ENCODE results near the gene ST6GALNAC6. TPM values are rescaled to one million over a fixed set of nuclear protein-coding genes. Genes with fewer than 3 reads are reported as not detected.

ST6GALNAC6 gene
- total and polyA plus RNA-seq, 2 of the 4 experiments (the other 2 are of a cell fraction): 35.7 to 48.6 TPM

GRCh38 chr9:127945338-127945737 lies 45.9 kb upstream of the ST6GALNAC6 start:
- no peak overlapping the region for H2BK120ac ChIP-seq (ENCODE audit: low read depth, low read length)
- H3K27me3 ChIP-seq (ENCODE audit: control insufficient read depth, insufficient read depth, low read length): no peaks in the 10 kb centered on the region
- POLR2A ChIA-PET (ENCODE audit: unreplicated experiment): no interaction called here
- no peak overlapping the region for H3K9ac ChIP-seq (ENCODE audit: low read depth, low read length)
- in situ Hi-C loops (cut with MboI; ENCODE audit: low sequenced_read_pairs): no loop called here
- DNase-seq: no peak
- peaks cover 5% of the 10 kb centered on the region; the same call in 1 of the 2 replicates for H3K4me1 ChIP-seq (ENCODE audit: control insufficient read depth, insufficient read depth, low read length)
- H3K9me3 ChIP-seq (ENCODE audit: control insufficient read depth, insufficient read depth, low read length): no peaks in the 10 kb centered on the region
- H3K14ac ChIP-seq (replicated peaks; ENCODE audit: low read depth, low read length): no peak overlapping the region
- H3K36me3 ChIP-seq (ENCODE audit: control insufficient read depth, insufficient read depth, low read length): peaks cover 33% of the 10 kb centered on the region
- no peak overlapping the region for H2BK20ac ChIP-seq (ENCODE audit: low read depth, low read length)
- TF ChIP-seq USF2 (IDR thresholded peaks at IDR 0.05; ENCODE audit: low read depth, low read length) (no peak), FOS (IDR thresholded peaks at IDR 0.05; ENCODE audit: low read depth, low read length) (no peak), CEBPB (IDR thresholded peaks at IDR 0.05; ENCODE audit: low read depth, low read length) (no peak), CHD1 (IDR thresholded peaks at IDR 0.05; ENCODE audit: low read depth, low read length) (no peak), RCOR1 (IDR thresholded peaks at IDR 0.05; ENCODE audit: insufficient replicate concordance, low read length) (no peak), MAFK (IDR thresholded peaks at IDR 0.05; ENCODE audit: low read depth, low read length) (no peak), MXI1 (IDR thresholded peaks at IDR 0.05; ENCODE audit: borderline replicate concordance, low read depth, low read length) (no peak), POLR2A (IDR thresholded peaks at IDR 0.05; ENCODE audit: low read depth, low read length) (no peak), RFX5 (IDR thresholded peaks at IDR 0.05; ENCODE audit: low read depth, low read length) (no peak), MAZ (IDR thresholded peaks at IDR 0.05; ENCODE audit: borderline replicate concordance, low read depth, low read length) (no peak)
- TF ChIP-seq, protein P1, sequence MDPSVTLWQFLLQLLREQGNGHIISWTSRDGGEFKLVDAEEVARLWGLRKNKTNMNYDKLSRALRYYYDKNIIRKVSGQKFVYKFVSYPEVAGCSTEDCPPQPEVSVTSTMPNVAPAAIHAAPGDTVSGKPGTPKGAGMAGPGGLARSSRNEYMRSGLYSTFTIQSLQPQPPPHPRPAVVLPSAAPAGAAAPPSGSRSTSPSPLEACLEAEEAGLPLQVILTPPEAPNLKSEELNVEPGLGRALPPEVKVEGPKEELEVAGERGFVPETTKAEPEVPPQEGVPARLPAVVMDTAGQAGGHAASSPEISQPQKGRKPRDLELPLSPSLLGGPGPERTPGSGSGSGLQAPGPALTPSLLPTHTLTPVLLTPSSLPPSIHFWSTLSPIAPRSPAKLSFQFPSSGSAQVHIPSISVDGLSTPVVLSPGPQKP (IDR thresholded peaks at IDR 0.05; ENCODE audit: borderline replicate concordance, low read depth, low read length): no peak
- TF ChIP-seq, protein P2, sequence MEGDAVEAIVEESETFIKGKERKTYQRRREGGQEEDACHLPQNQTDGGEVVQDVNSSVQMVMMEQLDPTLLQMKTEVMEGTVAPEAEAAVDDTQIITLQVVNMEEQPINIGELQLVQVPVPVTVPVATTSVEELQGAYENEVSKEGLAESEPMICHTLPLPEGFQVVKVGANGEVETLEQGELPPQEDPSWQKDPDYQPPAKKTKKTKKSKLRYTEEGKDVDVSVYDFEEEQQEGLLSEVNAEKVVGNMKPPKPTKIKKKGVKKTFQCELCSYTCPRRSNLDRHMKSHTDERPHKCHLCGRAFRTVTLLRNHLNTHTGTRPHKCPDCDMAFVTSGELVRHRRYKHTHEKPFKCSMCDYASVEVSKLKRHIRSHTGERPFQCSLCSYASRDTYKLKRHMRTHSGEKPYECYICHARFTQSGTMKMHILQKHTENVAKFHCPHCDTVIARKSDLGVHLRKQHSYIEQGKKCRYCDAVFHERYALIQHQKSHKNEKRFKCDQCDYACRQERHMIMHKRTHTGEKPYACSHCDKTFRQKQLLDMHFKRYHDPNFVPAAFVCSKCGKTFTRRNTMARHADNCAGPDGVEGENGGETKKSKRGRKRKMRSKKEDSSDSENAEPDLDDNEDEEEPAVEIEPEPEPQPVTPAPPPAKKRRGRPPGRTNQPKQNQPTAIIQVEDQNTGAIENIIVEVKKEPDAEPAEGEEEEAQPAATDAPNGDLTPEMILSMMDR (conservative IDR thresholded peaks at IDR 0.05; ENCODE audit: low read depth, low read length): no peak
- CTCF ChIA-PET: no interaction called here
- H2BK5ac ChIP-seq (ENCODE audit: low read depth, low read length, poor library complexity, severe bottlenecking): no peak overlapping the region
- no peak overlapping the region for H3K56ac ChIP-seq (ENCODE audit: extremely low read depth, insufficient read depth, low read length)
- no peak overlapping the region for H4K8ac ChIP-seq (ENCODE audit: low read depth in 2 of 2, low read length in 2 of 2)
- ATAC-seq (ENCODE audit: low read depth): no peak
- no peak overlapping the region for H3K18ac ChIP-seq (ENCODE audit: low read depth, low read length)
- H3K9me1 ChIP-seq (ENCODE audit: insufficient read depth, low read length): peaks cover 6% of the 10 kb centered on the region; the same call in 1 of the 2 replicates
- no peak overlapping the region for H4K91ac ChIP-seq (ENCODE audit: insufficient read depth, low read depth, low read length)
- dilution Hi-C loops (cut with HindIII; ENCODE audit: low sequenced_read_pairs, unreplicated experiment): no loop called here
- no TSS peak for BruUV-seq (replicated peaks)
- WGBS, 2 experiments (ENCODE audit: extremely low coverage in 2 of 2, insufficient read length in 1 of 2): 94% methylated on average over 16 of the region's 24 CpGs; no CpG with 5 or more reads in 1 of the 2 experiments
- no peak overlapping the region for H3K4ac ChIP-seq (ENCODE audit: low read depth, low read length)
- H4K5ac ChIP-seq (ENCODE audit: low read depth, low read length): no peak overlapping the region
- H2AK9ac ChIP-seq (replicated peaks; ENCODE audit: low read depth, low read length, poor library complexity): no peak overlapping the region
- H3K4me3 ChIP-seq (ENCODE audit: insufficient read depth, low read depth, low read length): no peak overlapping the region
- no peak overlapping the region for H3K23ac ChIP-seq (ENCODE audit: low read depth, low read length)
- H2BK15ac ChIP-seq (ENCODE audit: low read depth, low read length): no peak overlapping the region
- peaks cover 12% of the 10 kb centered on the region for H4K20me1 ChIP-seq (ENCODE audit: insufficient read depth, low read length)
- no peak overlapping the region for H3K27ac ChIP-seq (ENCODE audit: insufficient read depth, low read length)
- intact Hi-C loops (cut with micrococcal nuclease): no loop called here
- H3K4me2 ChIP-seq (ENCODE audit: low read depth, low read length): no peak overlapping the region
- no peak overlapping the region for H2AFZ ChIP-seq (replicated peaks; ENCODE audit: low read length, poor library complexity)
- no peak overlapping the region for H2AK5ac ChIP-seq (ENCODE audit: low read depth, low read length)
- H3K79me1 ChIP-seq (ENCODE audit: low read depth in 1 of 2, low read length in 2 of 2): peaks cover 0 to 16% of the 10 kb centered on the region in 2 experiments; a peak in 1 of 4 replicates

Measured in IMR-90 (cell line).